ENCODE results near the gene KDM1B.
"Not testable (repeated sequence)": the region's sequence is repeated elsewhere in the genome, so short reads cannot be mapped to it uniquely, and the experiment has no call there.

Gene KDM1B

DNA sequence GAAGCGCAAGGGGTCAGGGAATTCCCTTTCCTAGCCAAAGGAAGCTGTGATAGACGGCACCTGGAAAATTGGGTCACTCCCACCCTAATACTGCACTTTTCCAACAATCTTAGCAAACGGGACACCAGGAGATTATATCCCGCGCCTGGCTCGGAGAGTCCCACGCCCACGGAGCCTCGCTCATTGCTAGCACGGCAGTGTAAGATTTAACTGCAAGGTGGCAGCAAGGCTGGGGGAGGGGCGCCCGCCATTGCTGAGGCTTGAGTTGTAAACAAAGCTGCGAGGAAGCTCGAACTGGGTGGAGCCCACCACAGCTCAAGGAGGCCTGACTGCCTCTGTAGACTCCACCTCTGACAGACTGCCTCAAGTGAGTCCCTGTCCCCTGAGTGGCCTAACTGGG, 73.4 kb downstream of the KDM1B start:
- DNase-seq (ENCODE audit: low read depth in 2 of 2, low spot score in 1 of 2) = not testable (repeated sequence)

DNA sequence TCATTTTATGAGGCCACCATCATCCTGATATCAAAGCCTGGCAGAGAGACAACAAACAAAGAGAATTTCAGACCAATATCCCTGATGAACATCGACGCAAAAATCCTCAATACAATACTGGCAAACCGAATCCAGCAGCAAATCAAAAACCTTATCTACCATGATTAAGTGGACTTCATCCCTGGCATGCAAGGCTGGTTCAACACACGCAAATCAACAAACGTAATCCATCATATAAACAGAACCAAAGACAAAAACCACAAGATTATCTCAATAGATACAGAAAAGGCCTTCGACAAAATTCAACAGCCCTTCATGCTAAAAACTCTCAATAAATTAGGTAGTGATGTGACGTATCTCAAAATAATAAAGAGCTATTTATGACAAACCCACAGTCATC, 76.6 kb downstream of the KDM1B start:
- DNase-seq (ENCODE audit: low read depth in 2 of 2, low spot score in 1 of 2) = not testable (repeated sequence)

DNA sequence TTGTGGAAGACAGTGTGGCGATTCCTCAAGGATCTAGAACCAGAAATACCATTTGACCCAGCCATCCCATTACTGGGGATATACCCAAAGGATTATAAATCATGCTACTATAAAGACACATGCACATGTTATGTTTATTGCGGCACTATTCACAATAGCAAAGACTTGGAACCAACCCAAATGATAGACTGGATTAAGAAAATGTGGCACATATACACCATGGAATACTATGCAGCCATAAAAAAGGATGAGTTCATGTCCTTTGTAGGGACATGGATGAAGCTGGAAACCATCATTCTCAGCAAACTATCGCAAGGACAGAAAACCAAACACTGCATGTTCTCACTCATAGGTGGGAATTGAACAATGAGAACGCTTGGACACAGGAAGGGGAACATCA, 78.5 kb downstream of the KDM1B start:
- DNase-seq (ENCODE audit: low read depth in 2 of 2, low spot score in 1 of 2) = not testable (repeated sequence)

DNA sequence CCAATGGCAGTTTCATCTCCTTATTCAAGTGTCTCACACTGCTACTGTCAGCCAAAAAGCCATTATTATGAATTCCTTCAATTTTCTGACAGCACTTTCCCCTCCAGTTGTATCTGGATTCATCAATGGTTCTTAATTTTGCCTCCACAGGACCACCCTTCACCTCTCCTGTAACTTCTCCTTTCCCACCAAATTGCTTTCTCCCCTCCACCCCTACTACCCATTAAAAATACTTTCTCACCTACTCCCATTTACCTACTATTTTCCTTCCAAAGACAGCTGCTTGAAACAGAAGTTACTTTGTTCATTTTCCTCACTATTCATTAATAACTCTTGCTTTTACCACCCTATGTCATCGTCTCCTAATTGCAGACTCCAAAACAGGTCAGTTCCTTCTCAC, 79.3 kb downstream of the KDM1B start:
- DNase-seq (ENCODE audit: low read depth in 2 of 2, low spot score in 1 of 2) = no peak

DNA sequence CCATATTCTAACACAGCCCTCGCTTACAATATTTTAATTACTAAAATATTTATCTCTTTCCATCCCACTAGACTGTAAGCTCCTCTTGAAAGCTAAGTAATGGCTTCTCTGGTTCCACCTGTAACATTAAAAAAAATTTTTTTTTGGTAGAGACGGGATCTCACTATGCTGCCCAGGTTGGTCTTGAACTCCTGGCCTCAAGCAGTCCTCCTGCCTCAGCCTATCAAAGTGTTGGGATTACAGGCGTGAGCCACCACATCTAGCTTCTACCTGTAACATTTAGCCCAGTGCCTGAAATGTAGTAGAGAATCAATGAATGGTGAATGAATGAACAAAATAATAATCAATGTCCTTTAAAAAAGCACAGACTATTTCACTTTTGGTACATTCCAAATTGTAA, 80.3 kb downstream of the KDM1B start:
- DNase-seq (ENCODE audit: low read depth in 2 of 2, low spot score in 1 of 2) = no peak

DNA sequence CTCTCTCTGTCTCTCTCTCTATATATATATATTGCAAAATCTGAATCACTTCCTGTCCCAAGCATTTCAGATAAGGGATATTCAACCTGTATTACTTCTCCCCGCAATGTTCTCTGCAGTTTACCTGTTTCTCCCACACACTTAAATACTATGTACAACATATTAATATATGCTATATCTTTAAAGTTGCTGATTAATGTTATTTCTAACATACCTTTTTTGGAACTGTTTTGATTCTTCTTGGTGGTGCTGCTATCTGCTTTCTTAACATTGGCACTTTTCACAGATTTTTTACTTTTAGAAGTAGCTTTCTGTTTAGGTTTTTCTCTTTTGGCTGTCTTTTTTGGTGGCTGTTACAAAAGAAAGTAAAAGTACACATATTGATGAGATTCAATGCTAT, 81.9 kb downstream of the KDM1B start:
- DNase-seq (ENCODE audit: low read depth in 2 of 2, low spot score in 1 of 2) = no peak

DNA sequence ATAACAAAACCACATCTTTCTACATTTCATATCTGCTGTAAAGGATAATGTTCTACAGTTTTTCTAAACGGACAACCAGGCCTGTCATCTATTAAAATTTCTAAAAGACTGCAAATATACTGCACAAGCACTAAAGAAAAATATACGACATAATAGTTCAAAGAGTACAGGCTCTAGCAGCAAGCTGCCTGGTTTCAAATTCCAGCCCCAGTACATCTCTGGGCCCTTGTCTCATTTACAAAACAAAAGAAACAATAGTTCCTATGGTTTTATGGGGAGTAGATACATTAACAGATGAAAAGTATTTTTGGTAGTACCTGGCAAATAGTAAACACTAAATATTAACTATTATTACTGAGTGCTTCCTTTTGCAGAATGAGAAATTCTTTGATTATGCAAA, 85.0 kb downstream of the KDM1B start:
- DNase-seq (ENCODE audit: low read depth in 2 of 2, low spot score in 1 of 2) = no peak

DNA sequence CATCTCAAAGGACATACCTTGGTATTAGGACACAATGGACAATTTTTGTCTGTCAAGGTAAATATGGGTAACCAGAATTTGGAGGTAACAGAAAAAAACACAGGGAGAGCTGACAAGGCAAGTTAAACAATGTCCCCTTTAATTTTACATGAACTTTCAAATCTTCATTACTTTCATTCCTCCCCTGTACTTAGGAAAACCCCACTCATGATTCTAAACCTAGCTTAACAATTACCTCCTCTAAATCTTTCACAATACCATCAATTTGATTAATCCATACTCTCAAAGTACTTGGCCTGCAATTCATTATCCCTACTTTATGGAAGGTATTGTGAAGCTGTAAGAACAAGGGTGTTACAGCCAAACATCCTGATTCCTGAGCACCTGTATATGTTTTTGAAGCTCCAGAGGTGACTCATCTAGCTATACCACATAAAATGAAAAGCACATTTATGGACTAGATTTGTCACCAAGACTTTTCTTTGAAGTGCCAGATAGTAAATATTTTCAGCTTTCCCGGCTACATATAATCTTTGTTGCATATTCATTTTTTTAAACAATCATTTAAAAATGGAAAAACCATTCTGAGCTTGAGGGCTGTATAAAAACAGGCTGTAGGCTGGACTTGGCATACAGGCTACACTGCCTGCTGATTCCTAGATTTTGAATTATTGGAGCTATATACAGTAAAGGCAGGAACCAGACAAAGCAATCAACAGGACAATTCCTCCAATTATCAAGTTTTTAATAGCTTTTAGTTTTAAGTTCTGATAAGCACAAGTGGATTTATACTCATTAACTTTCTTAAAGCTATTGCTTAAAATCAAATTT, 86.2 kb downstream of the KDM1B start:
- no peak for DNase-seq (ENCODE audit: low read depth in 2 of 2, low spot score in 1 of 2)

DNA sequence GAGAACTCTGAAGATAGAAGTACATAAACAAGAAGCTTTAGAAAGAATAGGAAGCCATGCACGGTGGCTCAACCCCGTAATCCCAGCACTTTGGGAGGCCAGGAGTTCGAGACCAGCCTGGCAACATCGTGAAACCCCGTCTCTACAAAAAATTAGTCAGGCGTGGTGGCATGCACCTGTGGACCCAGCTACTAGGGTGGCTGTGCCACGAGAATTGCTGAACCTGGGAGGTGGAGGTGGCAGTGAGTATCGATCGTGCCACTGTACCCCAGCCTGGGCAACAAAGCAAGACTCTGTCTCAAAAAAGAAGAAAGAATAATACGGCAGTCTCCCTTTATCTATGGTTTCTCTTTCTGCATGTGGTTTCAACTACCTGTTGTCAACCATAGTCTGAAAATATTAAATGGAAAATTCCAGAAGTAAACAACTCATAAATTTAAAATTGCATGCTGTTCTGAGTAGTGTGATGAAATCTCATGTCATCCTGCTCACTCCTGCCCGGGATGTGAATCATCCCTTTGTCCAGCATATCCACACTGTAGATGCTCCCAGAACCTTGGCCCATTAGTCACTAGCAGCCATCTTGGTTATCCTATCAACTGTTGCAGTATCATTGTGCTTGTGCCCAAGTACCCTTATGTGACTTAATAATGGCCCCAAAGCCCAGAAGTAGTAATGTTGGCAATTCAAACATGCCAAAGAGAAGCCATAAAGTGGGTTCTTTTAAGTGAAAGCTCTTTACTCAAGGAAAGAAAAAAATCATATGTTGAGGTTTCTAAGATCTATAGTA, 87.0 kb downstream of the KDM1B start:
- no peak for DNase-seq (ENCODE audit: low read depth in 2 of 2, low spot score in 1 of 2)

DNA sequence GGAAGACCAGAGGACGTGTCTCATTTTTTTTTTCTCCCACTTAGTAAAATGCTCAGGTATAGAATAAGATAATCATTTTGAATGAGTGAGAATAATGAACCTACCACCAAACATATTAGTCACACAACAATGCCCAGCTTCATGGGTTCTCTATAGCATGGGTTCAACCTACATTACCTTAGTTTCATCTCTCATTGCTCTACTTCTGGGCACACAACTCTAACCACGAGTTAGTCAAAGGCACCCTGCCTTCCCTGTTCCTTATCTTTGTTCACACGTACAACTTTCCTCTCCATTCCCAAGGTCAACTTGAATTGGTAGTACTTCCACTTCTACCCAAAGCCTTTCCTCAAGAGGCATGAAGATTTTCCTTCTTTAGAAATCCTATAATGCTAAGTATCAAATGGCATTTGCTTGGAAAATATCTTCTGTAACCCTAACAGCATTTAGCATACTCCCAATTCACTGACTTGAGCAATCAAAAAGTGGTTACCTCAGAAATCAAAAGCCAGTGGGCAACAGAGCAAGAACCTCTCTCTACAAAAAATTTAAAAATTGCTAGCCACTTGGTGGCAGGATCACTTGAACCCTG, 88.2 kb downstream of the KDM1B start:
- DNase-seq (ENCODE audit: low read depth in 2 of 2, low spot score in 1 of 2) = no peak

DNA sequence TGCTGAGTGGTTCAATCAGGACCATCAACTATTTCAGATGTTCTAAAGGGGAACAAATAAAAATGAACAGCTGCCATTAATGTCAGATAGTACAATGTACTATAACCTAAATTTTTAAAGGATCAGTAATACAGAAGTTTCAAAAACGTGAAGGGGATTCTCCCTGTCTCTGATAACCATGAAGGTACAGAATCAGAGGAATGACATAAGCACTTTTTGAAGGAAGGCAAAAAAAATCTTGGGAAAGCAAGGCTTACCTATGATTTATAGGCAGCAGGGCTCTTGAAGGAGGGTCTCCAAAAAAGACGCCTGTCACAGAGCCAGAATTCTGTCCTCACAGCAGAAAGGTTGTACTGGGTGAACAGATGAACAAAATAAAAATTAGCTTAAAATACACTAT, 89.0 kb downstream of the KDM1B start:
- no peak for DNase-seq (ENCODE audit: low read depth in 2 of 2, low spot score in 1 of 2)

DNA sequence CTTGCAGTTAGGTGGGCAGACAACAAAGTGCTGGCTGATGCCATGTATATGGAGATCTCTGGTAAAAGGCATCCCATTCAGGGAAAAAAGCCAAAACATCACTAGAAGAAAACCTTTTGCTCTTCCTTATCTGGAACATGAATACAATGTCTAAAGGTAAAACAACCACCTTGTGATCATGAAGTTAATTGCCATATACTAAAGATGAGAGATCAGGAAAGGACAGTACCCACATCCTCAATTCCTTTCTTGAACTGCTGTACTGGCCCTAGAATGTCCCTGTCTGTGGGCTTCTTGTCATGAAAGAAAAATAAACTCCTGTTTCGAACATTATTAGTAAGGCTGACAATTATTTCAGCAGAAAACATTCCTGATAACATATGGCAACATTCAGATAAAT, 89.9 kb downstream of the KDM1B start:
- DNase-seq (ENCODE audit: low read depth in 2 of 2, low spot score in 1 of 2) = no peak

DNA sequence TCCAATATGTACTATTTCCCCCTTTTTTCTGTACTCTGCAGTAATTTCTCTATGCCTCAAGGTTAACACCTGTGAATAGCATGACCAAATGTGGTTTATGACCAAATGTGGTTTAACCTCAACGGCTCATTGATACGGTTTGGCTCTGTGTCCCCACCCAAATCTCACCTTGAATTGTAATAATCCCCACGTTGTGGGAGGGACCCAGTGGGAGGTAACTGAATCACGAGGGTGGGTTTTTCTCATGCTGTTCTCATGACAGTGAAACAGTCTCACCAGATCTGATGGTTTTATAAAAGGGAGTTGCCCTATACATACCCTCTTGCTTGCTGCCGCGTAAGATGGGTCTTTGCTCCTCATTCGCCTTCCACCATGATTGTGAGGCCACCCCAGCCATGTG, 90.4 kb downstream of the KDM1B start:
- no peak for DNase-seq (ENCODE audit: low read depth in 2 of 2, low spot score in 1 of 2)

DNA sequence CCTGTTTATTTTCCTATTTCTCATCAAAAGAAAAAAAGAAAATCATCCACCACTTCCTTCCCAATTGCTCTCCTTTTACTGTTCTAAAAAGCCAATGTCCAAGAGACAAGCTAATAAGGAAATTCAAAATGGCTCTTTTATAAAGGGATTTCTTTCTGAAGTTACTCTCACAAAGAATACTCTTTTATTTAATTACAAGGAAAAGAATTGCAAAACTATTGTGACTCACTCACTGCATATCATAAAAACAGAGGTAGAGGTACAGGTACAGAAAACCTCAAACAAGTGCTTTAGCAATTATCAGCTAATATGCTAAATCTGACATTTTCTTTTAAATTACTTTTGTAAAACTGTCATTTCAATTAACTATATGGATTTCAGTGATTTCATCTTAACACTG, 91.0 kb downstream of the KDM1B start:
- DNase-seq (ENCODE audit: low read depth in 2 of 2, low spot score in 1 of 2) = no peak

DNA sequence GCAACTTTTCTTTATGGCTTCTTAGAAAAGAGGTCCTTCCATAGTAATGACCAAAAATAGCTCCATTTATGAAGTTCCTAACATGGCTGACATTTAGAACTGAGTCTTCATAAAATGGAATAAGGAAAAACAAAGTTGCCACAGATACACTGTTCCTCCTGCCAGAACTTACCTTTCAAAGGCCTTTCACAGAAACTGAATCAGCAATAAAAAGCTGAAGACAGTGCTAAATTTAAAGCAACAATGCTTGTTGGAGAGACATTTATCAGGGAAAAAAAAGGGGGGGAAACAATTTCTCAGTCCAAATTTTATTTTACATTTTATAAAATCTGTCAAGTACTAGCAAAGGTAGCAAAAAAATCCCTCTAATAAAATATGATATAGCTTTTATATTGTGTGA, 91.8 kb downstream of the KDM1B start:
- no peak for DNase-seq (ENCODE audit: low read depth in 2 of 2, low spot score in 1 of 2)

DNA sequence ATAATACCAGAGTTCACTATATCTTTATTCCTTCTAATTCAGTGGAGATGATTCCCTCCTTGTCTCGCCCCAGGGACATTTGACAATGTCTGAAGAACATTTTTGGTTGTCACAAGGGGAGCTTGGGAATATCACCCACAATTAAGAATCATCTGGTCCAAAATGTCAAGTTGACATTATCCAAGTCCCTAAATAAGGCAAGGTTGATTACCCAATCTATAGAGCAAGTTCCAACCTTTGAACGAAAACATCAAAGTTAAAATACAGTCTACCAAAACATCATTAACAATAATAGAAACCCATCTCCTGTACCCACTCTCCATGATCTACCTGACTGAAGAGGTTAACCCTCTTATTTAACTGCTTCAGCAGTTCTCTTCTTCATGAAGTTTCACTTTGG, 93.5 kb downstream of the KDM1B start:
- DNase-seq (ENCODE audit: low read depth in 2 of 2, low spot score in 1 of 2) = no peak

DNA sequence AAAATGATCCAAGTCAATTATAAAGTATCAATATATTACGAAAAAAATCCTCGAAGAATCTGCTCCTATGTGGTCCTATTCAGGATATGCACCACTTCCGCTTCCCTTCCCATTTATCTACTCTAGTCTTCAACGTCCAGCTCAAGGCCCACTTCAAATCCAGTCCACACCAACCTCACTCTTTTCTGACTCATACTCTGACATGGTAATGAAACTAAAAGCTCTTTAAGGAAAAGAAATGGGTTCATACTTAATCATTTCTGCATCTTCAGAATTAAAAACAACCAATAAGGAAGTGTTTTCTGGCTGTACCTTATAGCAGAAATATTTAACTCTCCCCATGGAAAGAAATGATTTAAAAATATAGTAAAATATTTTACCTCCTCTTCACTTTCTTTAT, 94.0 kb downstream of the KDM1B start:
- DNase-seq (ENCODE audit: low read depth in 2 of 2, low spot score in 1 of 2) = no peak

DNA sequence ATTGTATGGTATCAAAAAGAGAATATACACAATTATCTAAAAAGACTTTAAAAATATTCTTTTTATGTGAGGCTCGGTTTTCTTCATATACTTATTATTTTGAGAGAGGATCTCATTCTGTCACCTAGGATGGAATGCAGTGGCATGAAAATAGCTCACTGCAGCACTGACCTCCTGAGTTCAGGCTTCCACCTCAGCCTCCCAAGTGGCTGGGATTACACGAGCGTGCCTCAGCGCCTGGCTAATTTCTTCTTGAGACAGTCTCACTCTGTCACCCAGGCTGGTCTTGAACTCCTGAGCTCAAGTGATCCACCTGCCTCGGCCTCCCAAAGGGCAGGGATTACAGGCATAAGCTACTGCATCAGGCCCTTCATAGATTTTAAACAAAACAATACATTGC, 98.4 kb downstream of the KDM1B start:
- DNase-seq (ENCODE audit: low read depth in 2 of 2, low spot score in 1 of 2) = no peak

DNA sequence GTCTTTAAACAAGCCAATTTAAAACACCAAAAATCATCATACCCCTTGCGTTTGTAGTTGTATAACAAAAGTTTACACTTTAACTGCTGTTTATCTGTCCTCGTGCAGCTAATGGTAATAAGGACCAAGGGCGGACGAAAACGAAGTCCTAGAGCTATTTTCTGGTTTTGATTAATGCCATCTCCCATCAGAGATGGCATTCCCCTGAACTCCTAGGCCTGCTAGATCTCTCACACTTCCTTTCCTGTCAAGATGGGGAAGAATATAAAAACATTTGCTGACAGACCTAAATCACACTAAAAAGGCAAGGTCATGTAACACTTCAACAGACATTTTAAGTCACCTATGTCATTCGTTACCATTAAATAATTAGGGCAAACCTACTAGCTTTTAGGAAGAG, 99.6 kb downstream of the KDM1B start:
- no peak for DNase-seq (ENCODE audit: low read depth in 2 of 2, low spot score in 1 of 2)

DNA sequence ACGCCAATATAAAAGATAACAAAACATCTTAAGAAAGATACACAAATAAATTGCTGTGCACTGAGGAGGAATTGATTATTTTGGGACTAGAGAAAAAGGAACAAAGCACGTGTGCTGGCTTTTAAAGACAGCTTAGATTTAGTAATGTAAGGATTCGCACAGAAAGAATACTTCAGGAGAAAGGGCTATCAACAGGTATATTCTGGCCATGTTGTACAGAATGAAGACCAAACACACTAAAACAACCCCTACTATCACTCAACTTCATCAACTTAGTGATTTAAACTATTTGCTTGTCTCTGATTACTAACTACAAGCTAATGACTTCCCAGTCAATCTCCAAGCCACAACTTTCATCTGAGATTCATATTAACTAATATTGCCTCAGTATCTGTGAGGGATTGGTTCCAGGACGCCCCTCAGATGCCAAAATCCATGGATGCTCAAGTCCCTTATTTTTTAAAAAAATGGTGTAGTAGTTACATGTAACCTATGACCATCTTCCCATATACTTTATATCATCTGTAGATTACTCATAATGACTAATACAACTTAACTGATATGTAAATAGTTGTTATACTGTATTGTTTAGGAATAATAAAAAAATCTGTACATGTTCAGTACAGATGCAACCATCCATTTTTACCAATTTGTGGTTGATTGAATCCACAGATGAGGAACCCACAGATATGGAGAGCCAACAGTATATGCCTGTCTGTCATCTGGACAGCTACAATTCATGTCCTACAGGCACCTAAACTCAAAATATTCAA, 104.6 kb downstream of the KDM1B start:
- DNase-seq (ENCODE audit: low read depth in 2 of 2, low spot score in 1 of 2) = no peak

DNA sequence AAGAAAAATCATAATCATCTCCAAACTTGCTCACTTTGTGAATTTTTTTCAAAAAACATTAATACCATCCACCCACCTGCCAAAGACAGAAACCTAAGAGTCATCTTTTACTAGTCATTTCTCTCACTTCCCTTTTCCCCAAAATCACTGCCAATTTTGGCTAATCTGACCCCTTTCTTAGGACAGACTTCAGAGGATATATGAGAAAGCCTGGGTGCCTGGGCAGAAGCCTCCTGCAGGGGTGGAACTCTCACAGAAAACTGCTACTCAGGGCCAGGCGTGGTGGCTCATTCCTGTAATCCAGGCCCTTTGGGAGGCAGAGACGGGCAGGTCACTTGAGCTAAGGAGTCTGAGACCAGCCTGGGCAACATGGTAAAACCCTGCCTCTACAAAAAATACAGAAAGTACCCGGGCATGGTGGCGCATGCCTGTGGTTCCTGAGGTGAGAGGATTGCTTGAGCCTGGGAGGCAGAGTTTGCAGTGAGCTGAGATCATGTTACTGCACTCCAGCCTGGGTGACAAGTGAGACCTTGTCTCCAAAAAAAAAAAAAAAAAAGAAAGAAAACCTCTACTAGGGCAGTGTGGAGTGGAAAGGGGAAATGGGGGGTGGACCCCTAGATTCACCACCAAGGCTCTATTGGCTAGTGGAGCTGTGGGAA, 105.4 kb downstream of the KDM1B start:
- DNase-seq (ENCODE audit: low read depth in 2 of 2, low spot score in 1 of 2) = no peak

Measured in stimulated activated CD8-positive, alpha-beta memory T cell treated with anti-CD3 and anti-CD28 coated beads, Interleukin-4, amount 100 ng/mL, for 1 hour (primary cell).